Measurements from ENCODE around the gene BICD2.

DNA sequence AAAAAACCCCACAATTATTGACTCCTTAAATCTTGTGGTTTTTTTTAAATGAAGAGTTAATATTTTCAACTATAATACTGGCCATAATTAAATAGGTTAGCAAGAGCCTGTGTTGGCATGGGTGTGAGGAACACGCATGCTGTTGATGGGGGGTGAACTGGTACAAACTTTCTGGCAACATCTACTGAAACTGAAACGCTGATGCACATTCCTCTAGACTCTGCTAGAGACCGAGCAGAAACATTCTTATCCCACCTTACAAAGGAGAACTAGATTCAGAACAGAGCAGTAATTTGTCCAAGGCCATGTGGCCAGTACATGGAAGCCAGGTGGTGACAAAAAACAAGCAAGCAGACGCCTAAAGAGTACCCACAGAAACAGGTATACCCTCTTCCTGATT is 2.4 kb downstream of the BICD2 start:
- TF ChIP-seq, protein P1, sequence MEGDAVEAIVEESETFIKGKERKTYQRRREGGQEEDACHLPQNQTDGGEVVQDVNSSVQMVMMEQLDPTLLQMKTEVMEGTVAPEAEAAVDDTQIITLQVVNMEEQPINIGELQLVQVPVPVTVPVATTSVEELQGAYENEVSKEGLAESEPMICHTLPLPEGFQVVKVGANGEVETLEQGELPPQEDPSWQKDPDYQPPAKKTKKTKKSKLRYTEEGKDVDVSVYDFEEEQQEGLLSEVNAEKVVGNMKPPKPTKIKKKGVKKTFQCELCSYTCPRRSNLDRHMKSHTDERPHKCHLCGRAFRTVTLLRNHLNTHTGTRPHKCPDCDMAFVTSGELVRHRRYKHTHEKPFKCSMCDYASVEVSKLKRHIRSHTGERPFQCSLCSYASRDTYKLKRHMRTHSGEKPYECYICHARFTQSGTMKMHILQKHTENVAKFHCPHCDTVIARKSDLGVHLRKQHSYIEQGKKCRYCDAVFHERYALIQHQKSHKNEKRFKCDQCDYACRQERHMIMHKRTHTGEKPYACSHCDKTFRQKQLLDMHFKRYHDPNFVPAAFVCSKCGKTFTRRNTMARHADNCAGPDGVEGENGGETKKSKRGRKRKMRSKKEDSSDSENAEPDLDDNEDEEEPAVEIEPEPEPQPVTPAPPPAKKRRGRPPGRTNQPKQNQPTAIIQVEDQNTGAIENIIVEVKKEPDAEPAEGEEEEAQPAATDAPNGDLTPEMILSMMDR (IDR thresholded peaks at IDR 0.05): no peak
- TF ChIP-seq ZFX (IDR thresholded peaks at IDR 0.05; ENCODE audit: borderline replicate concordance): no peak

All from 22Rv1 (cell line).